K562 (cell line): Measurements from ENCODE around the gene AFDN. TPM values are rescaled to one million over a fixed set of nuclear protein-coding genes. Genes with fewer than 3 reads are reported as not detected.

Experiments
- ATAC-seq: fragments of 200-7000 bp; cut with Tn5 transposase; 3 replicates; pipeline ENCODE4 v1.9.1; 2020; ENCODE audit warnings: moderate library complexity
- BruUV-seq: library from RNA; stranded (reverse); fragments of 400-500 nt; replicated peaks from 2 replicates; lab custom pipeline; 2021; lab: Mats Ljungman, UMichigan
- CTCF ChIA-PET: fragments of 300-600 bp; formaldehyde crosslinking; extraction: SDS; loops from one replicate; lab custom pipeline; 2021; ENCODE audit warnings: low intra/inter-chr PET ratio; lab: Yijun Ruan, JAX
- POLR2A ChIA-PET: fragments of 300-600, 350-650 bp; sonication (Branson Sonifier 250); formaldehyde crosslinking; extraction: SDS; loops from one replicate; lab custom pipeline; 2021; ENCODE audit warnings: antibody characterized with exemption, inconsistent platforms; lab: Yijun Ruan, JAX
- DNase-seq, 4 experiments: peaks; one replicate each; pipeline versions ENCODE4 v3.0.0 to v3.0.0-alpha.2; 2011 to 2018; ENCODE audit warnings: low spot score in 3 of 4, mixed read lengths in 3 of 4; ENCODE audit errors: extremely low read depth in 1 of 4
- FAIRE-seq: peaks from 2 replicates; lab custom pipeline; 2011; peaks lifted over from hg19 to GRCh38; lab: Jason Lieb, UNC
- H2AFZ ChIP-seq: 2 replicates; pipeline ENCODE4 v1.6.0; 2011; ENCODE audit warnings: low read depth, low read length, control low read depth, inconsistent platforms
- H3K27ac ChIP-seq: fragments of 200-600 bp; 3 replicates; pipeline ENCODE4 v1.8.0; 2011; ENCODE audit warnings: low read depth, mild to moderate bottlenecking, control low read depth, inconsistent platforms, low read length, moderate library complexity, mixed read lengths; ENCODE audit errors: extremely low read depth
- H3K27me3 ChIP-seq, 2 experiments: fragments of 300-600 bp in 1 of 2; 2 replicates in 1 of 2; 3 replicates in 1 of 2; pipeline versions ENCODE4 v1.6.0 to v1.8.0; 2011; ENCODE audit warnings: inconsistent platforms in 2 of 2, low read length in 2 of 2, mild to moderate bottlenecking in 1 of 2, mixed read lengths in 1 of 2, moderate library complexity in 1 of 2; ENCODE audit not compliant: control insufficient read depth in 2 of 2, insufficient read depth in 2 of 2
- H3K36me3 ChIP-seq: fragments of 300-600 bp; 3 replicates; pipeline ENCODE4 v1.8.0; 2011; ENCODE audit warnings: mild to moderate bottlenecking, low read length, inconsistent platforms; ENCODE audit not compliant: control insufficient read depth, insufficient read depth
- H3K4me1 ChIP-seq, 2 experiments: fragments of 200-600 bp in 1 of 2; replicated peaks in 1 of 2; 2 replicates in 1 of 2; 3 replicates in 1 of 2; pipeline versions ENCODE4 v1.5.1 to v1.8.0; 2011; ENCODE audit warnings: inconsistent platforms in 2 of 2, low read length in 2 of 2, mild to moderate bottlenecking in 1 of 2, mixed read lengths in 1 of 2, moderate library complexity in 1 of 2; ENCODE audit not compliant: control insufficient read depth in 2 of 2, insufficient read depth in 2 of 2
- H3K4me2 ChIP-seq: 2 replicates; pipeline ENCODE4 v1.6.1; 2011; ENCODE audit warnings: low read length, control low read depth, inconsistent platforms, mixed read lengths; ENCODE audit not compliant: insufficient read depth
- H3K4me3 ChIP-seq: fragments of 200-600 bp; sonication (generic), shearing (Covaris generic); 2 replicates; pipeline ENCODE4 v1.5.1; 2016; ENCODE audit warnings: control low read depth, inconsistent platforms
- H3K79me2 ChIP-seq: fragments of 200-600 bp; 3 replicates; pipeline ENCODE4 v1.8.0; 2011; ENCODE audit warnings: low read length, inconsistent platforms; ENCODE audit not compliant: control insufficient read depth, insufficient read depth
- H3K9ac ChIP-seq, 2 experiments: 2 replicates each; pipeline versions ENCODE4 v1.6.0 to v1.6.1; 2011; ENCODE audit warnings: low read depth in 2 of 2, low read length in 2 of 2, control low read depth in 1 of 2, inconsistent platforms in 1 of 2, mild to moderate bottlenecking in 1 of 2, mixed read lengths in 1 of 2; ENCODE audit not compliant: insufficient read depth in 1 of 2
- H3K9me1 ChIP-seq: one replicate; pipeline ENCODE4 v1.6.0; 2011; ENCODE audit warnings: inconsistent platforms, mild to moderate bottlenecking, low read length, moderate library complexity; ENCODE audit not compliant: control insufficient read depth, insufficient read depth
- H3K9me3 ChIP-seq: replicated peaks from 2 replicates; pipeline ENCODE4 v1.5.1; 2011; ENCODE audit warnings: low read depth, low read length, inconsistent platforms; ENCODE audit not compliant: control insufficient read depth, insufficient read depth
- H4K20me1 ChIP-seq: replicated peaks from 2 replicates; pipeline ENCODE4 v1.6.1; 2011; ENCODE audit warnings: low read length, inconsistent platforms, mixed read lengths; ENCODE audit not compliant: control insufficient read depth, insufficient read depth
- C11orf30 ChIP-seq: fragments of 450-650 bp; IDR thresholded peaks from 2 replicates; pipeline ENCODE4 v1.6.1; 2016; ENCODE audit warnings: low read depth, mild to moderate bottlenecking
- HES1 ChIP-seq: fragments of 450-650 bp; IDR thresholded peaks from 2 replicates; pipeline ENCODE4 v1.6.1; 2016; ENCODE audit warnings: low read depth, mild to moderate bottlenecking, moderate library complexity
- IRF1 ChIP-seq: sonication (generic); formaldehyde crosslinking; IDR thresholded peaks from 2 replicates; pipeline ENCODE4 v1.8.0; 2022; ENCODE audit warnings: missing genetic modification reagents, mild to moderate bottlenecking, borderline replicate concordance
- KDM4B ChIP-seq, 2 experiments: fragments of 450-650 bp in 1 of 2; sonication (generic) in 1 of 2; IDR thresholded peaks; 2 replicates each; pipeline ENCODE4 v1.6.1; 2016 to 2017; ENCODE audit warnings: borderline replicate concordance in 2 of 2, antibody characterized with exemption in 1 of 2, low read depth in 1 of 2, mild to moderate bottlenecking in 1 of 2
- MED1 ChIP-seq: sonication (generic); formaldehyde crosslinking; IDR thresholded peaks from 2 replicates; pipeline ENCODE4 v1.8.1; 2023; ENCODE audit warnings: missing genetic modification reagents, borderline replicate concordance
- PHF20 ChIP-seq: fragments of 450-650 bp; IDR thresholded peaks from 2 replicates; pipeline ENCODE4 v1.6.1; 2018; ENCODE audit not compliant: partially characterized antibody
- SIX5 ChIP-seq, 2 experiments: IDR thresholded peaks; 2 replicates each; pipeline ENCODE4 v1.6.1; 2011; ENCODE audit warnings: low read length in 2 of 2, borderline replicate concordance in 1 of 2, low read depth in 1 of 2, mild to moderate bottlenecking in 1 of 2, moderate library complexity in 1 of 2; ENCODE audit not compliant: insufficient read depth in 1 of 2
- SOX6 ChIP-seq: fragments of 450-650 bp; IDR thresholded peaks from 2 replicates; pipeline ENCODE4 v1.6.1; 2014; ENCODE audit warnings: mild to moderate bottlenecking
- TCF7 ChIP-seq: sonication (generic); IDR thresholded peaks from 2 replicates; pipeline ENCODE4 v1.6.1; 2016; ENCODE audit warnings: antibody characterized with exemption, borderline replicate concordance
- ZC3H11A ChIP-seq: IDR thresholded peaks from 2 replicates; pipeline ENCODE4 v1.6.1; 2012; ENCODE audit warnings: low read depth, low read length, improper control_type of control experiment
- ZNF766 ChIP-seq: fragments of 200-800 bp; sonication (Bioruptor generic); conservative IDR thresholded peaks from 2 replicates; pipeline ENCODE4 v1.6.1; 2016; ENCODE audit warnings: missing genetic modification characterization, missing compliant biosample characterization
- WGBS: fragments of 100-300 bp; shearing (Covaris generic); methylation state at CpG from one replicate; pipeline ENCODE4 v1.1.6; 2016; ENCODE audit warnings: low coverage, mixed read lengths; ENCODE audit not compliant: insufficient coverage; ENCODE audit errors: missing lambda C conversion rate; 5-methylcytosine and 5-hydroxymethylcytosine counted together
- in situ Hi-C: fragments of 300-500 bp; cut with MboI; formaldehyde crosslinking; loops from 4 replicates; pipeline ENCODE4 v1.15.0; 2018; ENCODE audit warnings: inconsistent platforms, mixed read lengths
- intact Hi-C: fragments of 100-400 bp; cut with micrococcal nuclease; formaldehyde crosslinking; loops from 2 replicates; pipeline ENCODE4 v1.14.2; 2022
- polyA plus RNA-seq, 8 experiments: library from polyadenylated mRNA; depleted of rRNA in 4 of 8; stranded (reverse) in 5 of 8; unstranded in 3 of 8; fragments of >200 nt; fragmentation: Nextera tagmentation in 2 of 8; fragmentation: Illumina TruSeq in 1 of 8; extraction: Ambion mirVana in 2 of 8; extraction: Trizol in 1 of 8; gene quantifications; 2 replicates each; pipeline versions ENCODE4 v1.2.1 to v1.2.3, GENCODE V29; 2011 to 2014; ENCODE audit warnings: inconsistent platforms in 1 of 8, missing spikeins in 1 of 8
- total RNA-seq, 7 experiments: library from RNA; depleted of rRNA in 6 of 7; stranded (reverse); fragments of >200 nt in 6 of 7; fragmentation: Illumina TruSeq in 2 of 7; extraction: Trizol in 2 of 7; gene quantifications; 2 replicates each; pipeline versions ENCODE4 v1.2.1 to v1.2.3, GENCODE V29; 2011 to 2021; ENCODE audit warnings: low replicate concordance in 1 of 7

AFDN gene
- total and polyA plus RNA-seq, 9 of the 15 experiments (the other 6 are each of a cell fraction or from before 2014, with no cell fraction given) = 7.2 to 129 (median 105) TPM

- no peak for TF ChIP-seq HES1
- TF ChIP-seq MED1 (CRISPR knock-in tag) = no peak
- TF ChIP-seq, all 486 proteins: peak for 0
Observed at GRCh38 chr6:167962711-167963110, 136.0 kb downstream of the AFDN start (continued).

- no TSS peak for BruUV-seq
- no peak overlapping the region for H3K27ac ChIP-seq
- in situ Hi-C loops = no loop called here
- peaks cover 3% of the 10 kb centered on the region for H3K9me1 ChIP-seq
- H3K79me2 ChIP-seq = no peaks in the 10 kb centered on the region
- no peak overlapping the region for H3K9ac ChIP-seq
- peaks cover 0 to 7% of the 10 kb centered on the region in 2 experiments; a peak in 1 of 5 replicates for H3K4me1 ChIP-seq
- H4K20me1 ChIP-seq = no peaks in the 10 kb centered on the region; the same call in 1 of the 2 replicates
- no peak for TF ChIP-seq SOX6
- no peak for TF ChIP-seq PHF20
- TF ChIP-seq IRF1 = no peak
- no peak for TF ChIP-seq C11orf30
- TF ChIP-seq ZNF766 = no peak
- no peak for TF ChIP-seq ZC3H11A
- no peak for TF ChIP-seq SIX5 (IDR thresholded peaks at IDR 0.05; ENCODE audit: borderline replicate concordance in 1 of 2, insufficient read depth in 1 of 2, low read depth in 1 of 2, low read length in 2 of 2)
- no peak for TF ChIP-seq KDM4B (IDR thresholded peaks at IDR 0.05; ENCODE audit: borderline replicate concordance in 2 of 2, low read depth in 1 of 2)
- TF ChIP-seq TCF7 = no peak
- POLR2A ChIA-PET = interaction anchor here (0.6 to 1.3 kb wide), 3 partner anchors 10 to 31 kb away, joined by 3 to 4 read pairs (median 3); no protein-coding TSS in a partner anchor
- ATAC-seq = no peak
- H3K9me3 ChIP-seq = no peaks in the 10 kb centered on the region
- WGBS = 98% methylated on average over 8 of the region's 8 CpGs
- CTCF ChIA-PET = no interaction called here
- no peaks in the 10 kb centered on the region for H3K27me3 ChIP-seq
- FAIRE-seq = peak; percentile 56
- peaks cover 72% of the 10 kb centered on the region; the same call in 2 of the 3 replicates for H3K36me3 ChIP-seq
- intact Hi-C loops = no loop called here
- no peak overlapping the region for H3K4me2 ChIP-seq
- H3K4me3 ChIP-seq = no peak overlapping the region
- DNase-seq = no peak
- no peak overlapping the region for H2AFZ ChIP-seq
Observed at GRCh38 chr6:167963589-167964057, 136.9 kb downstream of the AFDN start.
